GDM1 (cell line): Measurements from ENCODE around the gene STK32C.

Source experiments
- DNase-seq: peaks from one replicate; lab custom pipeline; 2025; lab: John Stamatoyannopoulos, UW

The STK32C gene

GRCh38 chr10:132209978-132210530 is 97.7 kb downstream of the STK32C start:
- no peak for DNase-seq

GRCh38 chr10:132209130-132209529 is 98.6 kb downstream of the STK32C start:
- DNase-seq = no peak

DNA sequence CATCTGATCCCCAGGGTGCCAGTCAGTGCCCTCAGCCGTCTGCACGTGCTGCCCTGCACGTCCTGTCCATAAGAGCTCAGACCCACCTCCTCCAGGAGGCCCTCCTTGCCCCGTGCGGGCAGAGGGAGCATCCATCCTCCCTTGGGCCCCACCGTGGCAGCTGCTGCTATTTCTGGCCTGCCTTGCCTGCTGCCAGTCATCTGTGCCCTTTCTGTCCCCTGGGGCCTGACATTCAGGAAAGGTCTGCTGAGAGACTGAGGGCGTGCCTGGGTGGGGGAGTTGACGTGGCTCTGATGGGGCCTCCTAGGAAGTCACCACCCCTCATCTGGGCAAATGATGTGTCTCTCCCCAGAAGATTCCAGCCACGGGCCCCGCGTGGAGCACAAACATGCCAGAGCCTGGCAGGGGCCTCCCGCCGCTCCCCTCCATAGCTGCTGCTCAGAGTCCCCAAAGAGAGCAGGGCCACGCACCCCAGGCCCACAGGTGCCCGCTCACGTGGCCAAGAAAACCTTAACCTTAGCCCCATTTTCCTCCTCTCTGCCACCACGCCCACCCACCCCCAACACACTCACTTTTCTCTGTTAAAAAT is 99.2 kb downstream of the STK32C start:
- DNase-seq = no peak

- no peak for DNase-seq
Measured at GRCh38 chr10:132207536-132208461, 100.0 kb downstream of the STK32C start.

DNA sequence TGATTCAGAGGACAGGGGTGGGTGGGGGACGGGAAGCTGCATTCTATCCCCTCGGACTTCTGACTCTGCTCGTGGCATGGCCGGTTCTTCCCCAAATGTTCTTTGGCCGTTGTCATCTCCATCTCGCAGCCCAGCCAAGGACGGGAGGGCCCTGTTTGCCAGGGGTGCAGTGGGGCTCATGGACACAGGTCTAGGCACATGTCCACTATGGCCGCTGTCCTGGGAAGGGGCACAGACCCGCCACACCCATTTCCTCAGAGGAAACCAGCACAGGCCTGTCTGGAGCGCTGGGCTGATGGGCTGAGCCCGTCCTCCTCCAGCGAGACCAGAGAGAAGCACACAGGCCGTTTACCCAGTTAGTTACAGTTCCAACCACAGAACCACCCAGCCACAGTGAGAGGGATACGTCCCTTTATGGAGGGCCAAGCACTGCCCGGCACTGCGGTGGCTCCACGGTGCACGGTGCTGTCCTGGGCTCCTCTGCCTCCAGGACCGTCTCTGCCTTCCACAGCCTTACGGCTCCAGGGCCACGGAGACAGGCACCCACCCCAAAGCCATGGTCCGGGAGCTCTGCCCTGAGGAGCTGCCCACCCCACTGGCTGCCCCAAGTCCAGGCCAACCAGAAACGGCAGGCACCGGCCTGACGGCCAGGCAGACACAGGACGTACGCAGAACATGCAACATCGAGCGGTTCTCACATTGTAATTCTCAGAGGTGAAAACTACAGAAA is 100.8 kb downstream of the STK32C start:
- no peak for DNase-seq

GRCh38 chr10:132206377-132206745 is 101.4 kb downstream of the STK32C start:
- DNase-seq = no peak

DNA sequence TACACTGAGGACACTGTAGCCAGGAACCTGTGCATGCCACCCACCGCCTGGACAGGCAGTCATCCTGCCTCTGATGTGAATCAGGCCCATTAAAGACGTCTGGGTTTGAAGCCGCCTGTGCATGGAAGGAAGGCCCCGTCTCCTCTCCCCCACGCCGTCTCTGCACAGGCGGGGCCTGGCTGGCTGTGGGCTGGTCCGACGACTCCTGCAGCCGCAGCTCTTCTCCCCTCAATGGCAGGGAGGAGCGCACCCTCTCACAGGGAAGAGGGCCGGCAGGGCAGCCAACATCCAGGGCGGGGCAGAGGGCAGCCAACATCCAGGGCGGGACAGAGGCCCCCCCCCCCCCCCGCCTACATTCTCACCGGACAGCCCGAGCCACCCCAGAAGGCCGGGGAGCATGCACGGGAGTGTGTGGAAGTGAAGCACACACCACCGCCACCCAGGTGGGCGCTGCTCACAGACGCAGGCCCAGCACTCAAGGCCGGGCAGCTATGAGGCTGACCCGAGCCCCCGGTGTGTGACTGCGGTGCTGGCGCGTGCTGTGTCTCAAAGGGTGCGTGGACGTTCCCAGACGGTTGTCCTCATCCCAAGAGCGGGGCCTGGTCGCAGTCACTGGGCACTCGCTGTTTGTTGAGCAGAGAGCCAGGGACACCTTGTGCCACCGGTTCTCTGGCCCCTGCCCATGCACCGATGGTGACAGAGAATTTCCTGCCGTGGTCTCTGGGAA is 101.9 kb downstream of the STK32C start:
- DNase-seq = no peak

- DNase-seq = no peak
Measured at GRCh38 chr10:132204781-132205473, 102.8 kb downstream of the STK32C start.

DNA sequence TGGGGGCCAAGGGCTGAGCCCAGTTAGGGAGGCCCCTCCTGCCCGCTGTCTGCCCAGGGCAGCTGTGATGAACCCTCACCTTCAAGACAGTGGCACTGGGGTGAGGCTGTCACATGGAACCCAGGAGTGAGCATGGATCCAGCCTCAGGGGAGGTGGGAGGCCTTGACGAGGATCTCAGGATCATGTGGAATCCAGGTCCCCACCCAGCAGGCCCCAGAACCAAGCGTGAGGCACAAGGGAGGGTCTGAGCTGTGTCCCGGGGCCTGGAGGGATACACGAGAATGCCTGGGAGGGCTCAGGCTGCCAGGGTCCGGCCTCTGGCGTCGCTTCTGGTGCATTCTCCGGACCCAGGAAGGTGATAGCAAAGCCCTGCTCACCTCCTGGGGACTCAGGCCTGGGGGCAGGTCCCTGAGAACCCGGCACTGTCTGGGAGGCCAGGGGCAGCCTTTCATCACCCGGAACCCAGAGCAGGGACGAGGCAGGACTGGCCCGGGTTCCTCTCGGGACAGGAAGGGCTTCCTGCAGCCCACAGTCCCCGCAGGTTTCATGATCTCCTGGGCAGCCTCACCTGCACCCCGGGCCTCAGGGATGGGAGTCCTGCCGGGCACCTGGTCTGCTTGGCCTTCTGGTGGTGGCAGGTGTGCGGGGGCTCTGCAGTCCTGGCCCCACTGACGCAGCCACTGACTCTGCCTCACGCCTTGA is 103.5 kb downstream of the STK32C start:
- no peak for DNase-seq

- DNase-seq = no peak
Measured at GRCh38 chr10:132203256-132204077, 104.3 kb downstream of the STK32C start.

GRCh38 chr10:132202070-132202970 is 105.4 kb downstream of the STK32C start:
- no peak for DNase-seq

DNA sequence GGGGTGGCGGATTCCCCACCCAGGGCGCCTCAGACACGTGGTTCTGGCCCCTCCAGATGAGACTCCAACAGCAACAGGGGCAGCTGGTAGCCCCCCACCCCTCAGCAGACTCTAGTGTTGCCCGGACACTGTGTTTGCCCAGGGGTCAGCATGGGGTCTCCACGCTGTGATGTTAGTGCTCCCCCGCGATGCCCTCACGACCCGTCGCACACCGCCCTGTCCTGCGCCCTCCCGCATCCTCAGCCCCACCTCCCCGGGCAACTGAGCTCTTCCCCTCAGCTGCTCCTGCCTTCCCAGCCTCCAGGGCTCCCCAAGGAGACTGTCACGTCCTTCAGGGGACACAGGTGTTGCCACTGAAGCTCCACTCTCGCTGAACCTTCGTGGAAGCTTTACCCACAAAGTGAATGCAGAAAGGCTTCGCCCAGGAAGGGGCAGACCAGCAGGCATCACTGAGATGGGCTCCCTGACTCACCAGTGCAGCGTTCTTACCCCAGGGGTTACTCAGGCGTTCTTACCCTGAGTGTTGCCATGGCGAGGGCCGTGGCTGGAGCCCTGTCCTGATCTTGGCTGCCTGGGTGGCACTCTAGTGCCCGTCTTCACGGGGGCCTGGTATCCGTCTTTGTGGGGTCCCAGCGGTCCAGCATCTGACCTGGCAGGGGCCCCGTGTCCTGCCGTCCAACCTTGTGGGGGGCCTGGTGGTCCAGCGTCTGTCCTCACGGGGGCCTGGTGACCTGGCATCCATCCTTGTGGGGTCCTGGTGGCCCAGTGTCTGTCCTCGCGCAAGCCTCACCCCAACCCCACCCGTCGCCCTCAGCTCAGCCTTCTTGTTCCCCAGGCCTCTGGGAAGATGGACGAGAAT is 106.4 kb downstream of the STK32C start:
- DNase-seq = no peak

- DNase-seq = no peak
Measured at GRCh38 chr10:132200344-132201110, 107.2 kb downstream of the STK32C start.

GRCh38 chr10:132199854-132200311 is 107.9 kb downstream of the STK32C start:
- no peak for DNase-seq

- no peak for DNase-seq
Measured at GRCh38 chr10:132199268-132199853, 108.4 kb downstream of the STK32C start.
